Activated naive CD4-positive, alpha-beta T cell treated with anti-CD3 and anti-CD28 coated beads, Interleukin-2, amount 10 ng/mL, durations not matched to agents 7 days and 5 days (primary cell): ENCODE measurements around the gene HCFC2.

Experiments
- CTCF ChIA-PET: fragments of 350-600 bp; sonication (Branson Sonifier 250); formaldehyde crosslinking; loops from one replicate; lab custom pipeline; 2021; ENCODE audit warnings: antibody characterized with exemption; lab: Charles Lee
- DNase-seq: peaks from one replicate; pipeline ENCODE4 v3.0.0-alpha.2; 2020
- H3K27ac Mint-ChIP-seq: one replicate; pipeline ENCODE4 v1.8.0; 2021; ENCODE audit warnings: mild to moderate bottlenecking, moderate library complexity, mixed read lengths
- H3K27me3 Mint-ChIP-seq: one replicate; pipeline ENCODE4 v1.8.0; 2021; ENCODE audit warnings: mild to moderate bottlenecking, mixed read lengths
- H3K36me3 Mint-ChIP-seq: one replicate; pipeline ENCODE4 v1.8.0; 2021; ENCODE audit warnings: mixed read lengths
- H3K4me1 Mint-ChIP-seq: one replicate; pipeline ENCODE4 v1.8.0; 2021; ENCODE audit warnings: mixed read lengths
- H3K4me3 Mint-ChIP-seq: one replicate; pipeline ENCODE4 v1.8.0; 2021; ENCODE audit warnings: mild to moderate bottlenecking, moderate library complexity, mixed read lengths
- H3K9me3 Mint-ChIP-seq: one replicate; pipeline ENCODE4 v1.8.0; 2021; ENCODE audit warnings: mixed read lengths

Gene HCFC2

GRCh38 chr12:104072099-104072498 is 7.8 kb downstream of the HCFC2 start:
- Mint-ChIP-seq H3K27ac (no peak overlapping the region), H3K27me3 (no peaks in the 10 kb centered on the region), H3K4me1 (peaks cover 5% of the 10 kb centered on the region), H3K4me3 (no peak overlapping the region), H3K36me3 (peaks cover 28% of the 10 kb centered on the region), H3K9me3 (no peaks in the 10 kb centered on the region)
- CTCF ChIA-PET: no interaction called here
- no peak for DNase-seq

GRCh38 chr12:104073699-104074098 is 9.4 kb downstream of the HCFC2 start:
- Mint-ChIP-seq H3K27me3 (no peaks in the 10 kb centered on the region), H3K4me1 (no peaks in the 10 kb centered on the region), H3K9me3 (no peaks in the 10 kb centered on the region), H3K4me3 (no peak overlapping the region), H3K27ac (no peak overlapping the region), H3K36me3 (peaks cover 24% of the 10 kb centered on the region)
- DNase-seq: no peak
- CTCF ChIA-PET: no interaction called here

- no peaks in the 10 kb centered on the region for H3K27me3 Mint-ChIP-seq
- H3K36me3 Mint-ChIP-seq: peaks cover 32% of the 10 kb centered on the region
- CTCF ChIA-PET: interaction anchor here (1.3 to 1.7 kb wide), 2 partner anchors 10 to 30 kb away, joined by 3 to 6 read pairs; no protein-coding TSS in a partner anchor
- no peak overlapping the region for H3K4me3 Mint-ChIP-seq
- H3K4me1 Mint-ChIP-seq: peaks cover 3% of the 10 kb centered on the region
- H3K9me3 Mint-ChIP-seq: no peaks in the 10 kb centered on the region
- no peak for DNase-seq
- no peak overlapping the region for H3K27ac Mint-ChIP-seq
These were observed 14.7 kb downstream of the HCFC2 start for GRCh38 chr12:104079024-104079423.

DNA sequence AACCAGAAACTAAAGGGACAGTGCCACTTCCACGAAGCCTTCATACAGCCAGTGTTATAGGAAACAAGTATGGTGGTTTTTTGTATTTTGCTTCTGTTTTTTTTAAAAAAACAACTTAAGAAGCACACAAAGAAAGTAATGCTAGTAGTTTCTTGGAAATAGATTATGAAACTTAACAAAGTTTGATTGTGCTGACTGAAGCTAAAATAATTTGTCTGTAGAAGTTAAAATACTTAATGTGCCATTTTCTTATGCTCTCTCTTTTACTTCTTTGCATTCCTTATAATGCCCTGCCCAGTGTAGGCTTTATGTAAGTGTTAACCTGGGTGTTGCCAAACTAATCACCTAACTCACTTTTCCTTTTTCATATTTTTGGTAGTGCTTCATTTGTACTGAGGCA is 16.4 kb downstream of the HCFC2 start:
- CTCF ChIA-PET: interaction anchor here (1.3 kb wide), 1 partner anchor 28 kb away, joined by 3 read pairs; no protein-coding TSS in a partner anchor
- Mint-ChIP-seq H3K27ac (no peak overlapping the region), H3K4me1 (peaks cover 5% of the 10 kb centered on the region), H3K36me3 (peaks cover 34% of the 10 kb centered on the region), H3K27me3 (no peaks in the 10 kb centered on the region), H3K4me3 (no peak overlapping the region), H3K9me3 (no peaks in the 10 kb centered on the region)
- DNase-seq: no peak

- Mint-ChIP-seq H3K9me3 (no peaks in the 10 kb centered on the region), H3K27ac (no peak overlapping the region), H3K36me3 (peaks cover 31% of the 10 kb centered on the region), H3K4me1 (peaks cover 5% of the 10 kb centered on the region), H3K27me3 (no peaks in the 10 kb centered on the region), H3K4me3 (no peak overlapping the region)
- no peak for DNase-seq
- CTCF ChIA-PET: interaction anchor here (1.0 kb wide), 1 partner anchor 25 kb away, joined by 5 read pairs; no protein-coding TSS in a partner anchor
These were observed 19.6 kb downstream of the HCFC2 start for GRCh38 chr12:104083769-104084475.

GRCh38 chr12:104090685-104091084 is 26.4 kb downstream of the HCFC2 start:
- no peak for DNase-seq
- Mint-ChIP-seq H3K4me3 (no peak overlapping the region), H3K27ac (no peak overlapping the region), H3K9me3 (no peaks in the 10 kb centered on the region), H3K4me1 (no peaks in the 10 kb centered on the region), H3K27me3 (no peaks in the 10 kb centered on the region), H3K36me3 (peaks cover 34% of the 10 kb centered on the region)
- CTCF ChIA-PET: interaction anchor here (1.2 kb wide), 1 partner anchor 33 kb away, joined by 3 read pairs; no protein-coding TSS in a partner anchor

DNA sequence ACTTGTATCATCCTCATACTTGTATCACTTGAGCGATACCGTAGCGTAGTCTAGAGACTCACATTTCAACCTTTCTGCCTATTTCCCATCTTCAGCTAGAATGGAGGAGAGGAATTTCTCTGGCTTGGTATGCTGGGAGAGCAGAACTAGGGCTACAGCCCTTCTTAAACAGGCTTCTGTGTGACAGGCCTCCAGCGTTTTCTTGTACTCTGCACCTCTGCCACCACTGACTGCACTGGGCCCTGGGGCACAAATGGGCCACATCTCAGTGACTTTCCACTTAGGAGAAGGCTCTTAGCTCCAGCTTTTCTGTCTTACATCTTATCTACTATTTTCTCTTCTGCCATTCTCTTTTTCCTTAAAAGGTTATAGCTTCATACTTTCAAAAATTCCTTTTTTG is 26.8 kb downstream of the HCFC2 start:
- CTCF ChIA-PET: interaction anchor here (1.2 kb wide), 1 partner anchor 33 kb away, joined by 3 read pairs; no protein-coding TSS in a partner anchor
- Mint-ChIP-seq H3K36me3 (peaks cover 34% of the 10 kb centered on the region), H3K27me3 (no peaks in the 10 kb centered on the region), H3K4me3 (no peak overlapping the region), H3K4me1 (no peaks in the 10 kb centered on the region), H3K9me3 (no peaks in the 10 kb centered on the region), H3K27ac (no peak overlapping the region)
- no peak for DNase-seq

DNA sequence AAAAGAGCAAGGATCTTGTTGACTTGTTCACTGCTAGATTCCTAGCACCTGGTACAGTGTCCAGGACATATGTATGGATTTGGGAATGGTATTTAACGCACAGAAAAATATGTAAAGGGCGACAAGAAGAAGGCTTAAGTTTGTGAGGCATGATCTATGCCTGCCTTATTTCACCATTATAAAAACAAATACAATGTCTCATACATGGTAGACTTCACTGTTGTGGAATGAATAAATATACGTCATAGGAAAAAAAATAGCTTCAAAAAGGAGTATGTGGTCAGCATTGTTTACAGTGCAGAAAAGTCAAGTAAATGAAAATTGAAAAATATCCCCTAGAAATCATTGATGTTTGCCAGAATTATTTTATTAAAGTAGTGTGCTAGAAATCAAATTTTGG is 30.0 kb downstream of the HCFC2 start:
- no peak overlapping the region for H3K4me3 Mint-ChIP-seq
- H3K4me1 Mint-ChIP-seq: no peaks in the 10 kb centered on the region
- H3K27me3 Mint-ChIP-seq: no peaks in the 10 kb centered on the region
- CTCF ChIA-PET: no interaction called here
- H3K36me3 Mint-ChIP-seq: peaks cover 39% of the 10 kb centered on the region
- no peak overlapping the region for H3K27ac Mint-ChIP-seq
- H3K9me3 Mint-ChIP-seq: no peaks in the 10 kb centered on the region
- no peak for DNase-seq

DNA sequence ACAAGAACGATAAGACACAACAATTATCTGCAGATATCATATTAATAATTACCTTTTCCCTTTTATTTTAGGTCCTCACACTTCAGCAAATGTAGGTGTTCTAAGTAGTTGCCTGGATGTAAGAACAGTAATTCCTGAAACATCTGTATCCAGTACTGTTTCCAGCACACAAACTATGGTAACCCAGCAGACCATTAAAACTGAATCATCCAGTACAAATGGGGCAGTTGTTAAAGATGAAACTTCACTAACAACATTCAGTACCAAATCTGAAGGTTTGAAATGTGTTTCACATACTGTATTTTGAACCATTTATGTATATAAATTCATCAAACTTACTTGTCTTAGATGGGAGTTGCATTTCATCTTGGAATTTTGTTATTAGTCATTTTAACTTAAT is 31.0 kb downstream of the HCFC2 start:
- Mint-ChIP-seq H3K9me3 (no peaks in the 10 kb centered on the region), H3K27ac (no peak overlapping the region), H3K27me3 (no peaks in the 10 kb centered on the region), H3K4me3 (no peak overlapping the region), H3K4me1 (no peaks in the 10 kb centered on the region), H3K36me3 (peaks cover 36% of the 10 kb centered on the region)
- DNase-seq: no peak
- CTCF ChIA-PET: interaction anchor here (0.9 to 3.5 kb wide), 2 partner anchors 12 to 14 kb away, joined by 4 to 17 read pairs; no protein-coding TSS in a partner anchor

DNA sequence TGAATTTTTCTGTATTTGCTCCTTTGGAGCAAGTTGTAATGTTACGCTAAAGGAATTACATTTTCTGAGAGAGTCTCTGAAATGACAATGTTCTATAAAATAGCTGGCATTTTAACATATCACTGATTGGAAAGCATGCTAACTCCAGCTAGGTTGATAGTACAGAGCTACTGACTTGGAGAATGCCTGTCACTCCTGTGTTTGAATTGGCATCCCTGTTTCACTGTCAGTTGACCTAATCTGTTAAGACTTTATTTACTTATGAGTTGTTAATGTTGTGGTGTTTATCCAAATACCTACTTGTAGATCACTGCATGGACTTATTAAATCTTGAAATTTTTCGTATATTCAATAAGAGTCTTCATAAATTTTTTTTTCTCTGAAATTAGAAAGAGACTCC is 33.6 kb downstream of the HCFC2 start:
- Mint-ChIP-seq H3K4me1 (no peaks in the 10 kb centered on the region), H3K27ac (no peak overlapping the region), H3K36me3 (peaks cover 40% of the 10 kb centered on the region), H3K4me3 (no peak overlapping the region), H3K9me3 (no peaks in the 10 kb centered on the region), H3K27me3 (no peaks in the 10 kb centered on the region)
- CTCF ChIA-PET: interaction anchor here (1.7 to 3.5 kb wide), 2 partner anchors 10 to 11 kb away, joined by 5 to 17 read pairs; no protein-coding TSS in a partner anchor
- no peak for DNase-seq

DNA sequence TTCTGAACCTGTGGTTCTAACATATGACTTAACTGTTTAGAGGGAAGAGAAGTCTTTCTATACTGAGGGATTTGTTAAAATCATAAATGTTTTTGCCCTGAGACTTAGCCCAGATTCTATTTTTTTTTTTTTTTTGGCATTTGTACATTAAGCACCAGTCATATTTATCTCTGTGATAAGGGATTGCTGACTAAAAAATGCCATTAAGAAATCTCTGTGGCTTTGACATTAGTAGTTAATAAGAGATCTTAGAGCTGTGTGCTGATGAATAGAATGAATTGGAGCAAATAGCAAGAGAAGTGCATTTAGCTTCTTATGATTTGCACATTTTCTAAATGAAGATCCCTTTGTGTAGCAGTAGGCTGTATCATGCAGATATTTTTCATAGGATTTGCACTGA is 41.1 kb downstream of the HCFC2 start:
- CTCF ChIA-PET: no interaction called here
- Mint-ChIP-seq H3K27me3 (no peaks in the 10 kb centered on the region), H3K4me3 (no peak overlapping the region), H3K4me1 (peaks cover 9% of the 10 kb centered on the region), H3K36me3 (peaks cover 20% of the 10 kb centered on the region), H3K9me3 (no peaks in the 10 kb centered on the region), H3K27ac (no peak overlapping the region)
- DNase-seq: no peak

DNA sequence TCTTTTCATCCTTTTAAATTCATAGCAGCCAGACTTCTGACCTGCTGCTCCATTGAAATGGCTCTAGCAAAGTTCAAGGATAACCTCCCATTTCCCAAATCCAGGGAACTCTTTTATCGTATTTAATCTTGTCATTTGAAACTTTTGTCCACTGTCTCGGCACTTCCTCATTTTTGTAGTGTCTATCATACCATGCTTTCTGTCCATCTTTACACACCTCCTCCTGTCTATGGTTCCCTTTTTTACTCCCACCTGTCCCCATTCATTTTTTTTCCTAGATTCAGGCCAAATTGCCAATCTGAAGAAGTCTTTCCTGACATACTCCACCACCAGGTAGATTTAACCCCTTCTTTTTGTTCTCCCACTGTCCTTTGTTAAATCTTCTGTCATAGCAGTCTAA is 42.6 kb downstream of the HCFC2 start:
- DNase-seq: no peak
- H3K27me3 Mint-ChIP-seq: no peaks in the 10 kb centered on the region
- H3K9me3 Mint-ChIP-seq: no peaks in the 10 kb centered on the region
- no peak overlapping the region for H3K27ac Mint-ChIP-seq
- peaks cover 16% of the 10 kb centered on the region for H3K36me3 Mint-ChIP-seq
- peaks cover 9% of the 10 kb centered on the region for H3K4me1 Mint-ChIP-seq
- no peak overlapping the region for H3K4me3 Mint-ChIP-seq
- CTCF ChIA-PET: interaction anchor here (0.7 to 6.1 kb wide), 6 partner anchors 9 to 230 kb away, joined by 3 to 92 read pairs (median 10); no protein-coding TSS in a partner anchor

GRCh38 chr12:104108755-104109445 is 44.6 kb downstream of the HCFC2 start:
- CTCF ChIA-PET: interaction anchor here (0.6 to 6.1 kb wide), 38 partner anchors 9 to 737 kb away, joined by 3 to 92 read pairs (median 4); partner anchors contain the start of genes HCFC2 and NFYB
- H3K4me3 Mint-ChIP-seq: no peak overlapping the region
- peaks cover 8% of the 10 kb centered on the region for H3K36me3 Mint-ChIP-seq
- peak; percentile 93 for DNase-seq
- no peak overlapping the region for H3K27ac Mint-ChIP-seq
- H3K9me3 Mint-ChIP-seq: no peaks in the 10 kb centered on the region
- H3K27me3 Mint-ChIP-seq: no peaks in the 10 kb centered on the region
- peaks cover 9% of the 10 kb centered on the region for H3K4me1 Mint-ChIP-seq

GRCh38 chr12:104109446-104110271 is 45.3 kb downstream of the HCFC2 start:
- DNase-seq: no peak
- Mint-ChIP-seq H3K4me3 (no peak overlapping the region), H3K4me1 (peaks cover 9% of the 10 kb centered on the region), H3K9me3 (no peaks in the 10 kb centered on the region), H3K27me3 (no peaks in the 10 kb centered on the region), H3K36me3 (peaks cover 11% of the 10 kb centered on the region), H3K27ac (no peak overlapping the region)
- CTCF ChIA-PET: interaction anchor here (0.6 to 6.1 kb wide), 35 partner anchors 10 to 737 kb away, joined by 3 to 92 read pairs (median 5); partner anchors contain the start of genes HCFC2 and NFYB
